Stomach (tissue), 4 donors: ENCODE results near the gene NTRK3.

Source experiments
- EP300 ChIP-seq: sonication (generic); formaldehyde crosslinking; IDR thresholded peaks from one replicate; pipeline ENCODE4 v1.6.1; 2017; ENCODE audit warnings: antibody characterized with exemption
- TF ChIP-seq, protein P1 (sequence below), 7 experiments: fragments of 450-650 bp in 4 of 7; fragments of 200-600 bp in 3 of 7; sonication (generic) in 3 of 7; IDR thresholded peaks; one replicate each; pipeline ENCODE4 v1.5.1; 2016 to 2019; ENCODE audit warnings: antibody characterized with exemption in 7 of 7, control low read depth in 2 of 7, mild to moderate bottlenecking in 1 of 7

DNA sequence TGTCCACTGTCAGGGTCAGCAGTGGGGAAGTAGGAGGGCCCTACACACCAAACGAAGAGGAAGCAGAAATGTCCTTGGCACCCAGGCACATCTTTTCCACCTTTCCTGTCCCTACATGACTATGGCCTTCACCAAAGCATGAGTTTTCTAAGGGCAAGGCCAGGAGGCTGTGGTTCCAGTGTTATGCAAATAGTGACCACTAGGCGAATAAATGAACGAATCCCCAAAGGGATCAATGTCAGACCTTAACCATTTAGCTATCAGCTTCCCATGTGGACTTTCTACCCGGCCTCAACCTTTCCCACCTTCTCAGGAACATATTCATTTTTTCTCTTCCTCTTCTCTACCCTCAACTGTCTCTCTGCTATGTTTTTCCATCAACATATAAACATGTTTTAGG is 63.1 kb downstream of the NTRK3 start:
- TF ChIP-seq EP300, result no peak
- TF ChIP-seq, protein P1, sequence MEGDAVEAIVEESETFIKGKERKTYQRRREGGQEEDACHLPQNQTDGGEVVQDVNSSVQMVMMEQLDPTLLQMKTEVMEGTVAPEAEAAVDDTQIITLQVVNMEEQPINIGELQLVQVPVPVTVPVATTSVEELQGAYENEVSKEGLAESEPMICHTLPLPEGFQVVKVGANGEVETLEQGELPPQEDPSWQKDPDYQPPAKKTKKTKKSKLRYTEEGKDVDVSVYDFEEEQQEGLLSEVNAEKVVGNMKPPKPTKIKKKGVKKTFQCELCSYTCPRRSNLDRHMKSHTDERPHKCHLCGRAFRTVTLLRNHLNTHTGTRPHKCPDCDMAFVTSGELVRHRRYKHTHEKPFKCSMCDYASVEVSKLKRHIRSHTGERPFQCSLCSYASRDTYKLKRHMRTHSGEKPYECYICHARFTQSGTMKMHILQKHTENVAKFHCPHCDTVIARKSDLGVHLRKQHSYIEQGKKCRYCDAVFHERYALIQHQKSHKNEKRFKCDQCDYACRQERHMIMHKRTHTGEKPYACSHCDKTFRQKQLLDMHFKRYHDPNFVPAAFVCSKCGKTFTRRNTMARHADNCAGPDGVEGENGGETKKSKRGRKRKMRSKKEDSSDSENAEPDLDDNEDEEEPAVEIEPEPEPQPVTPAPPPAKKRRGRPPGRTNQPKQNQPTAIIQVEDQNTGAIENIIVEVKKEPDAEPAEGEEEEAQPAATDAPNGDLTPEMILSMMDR (IDR thresholded peaks at IDR 0.05), result no peak
